ENCODE data around the gene HELZ. TPM values are rescaled to one million over a fixed set of nuclear protein-coding genes. Genes with fewer than 3 reads are reported as not detected.
"Not testable (repeated sequence)": the region's sequence is repeated elsewhere in the genome, so short reads cannot be mapped to it uniquely, and the experiment has no call there.

The HELZ gene
- total RNA-seq, 4 donors from 2014 or later, result 24.4 to 42.4 (median 26.3) TPM

GRCh38 chr17:67260170-67260987 lies 15.4 kb upstream of the HELZ start:
- intact Hi-C loops (cut with DNase I; ENCODE audit: low total_unique reads), result no loop called here
- TF ChIP-seq CTCF (IDR thresholded peaks at IDR 0.05) (no peak), POLR2A (IDR thresholded peaks at IDR 0.05) (no peak)
- peak in 1 of 2 donors; percentile 74 for DNase-seq (ENCODE audit: low spot score in 2 of 2)
- no peak overlapping the region for H3K4me3 ChIP-seq (ENCODE audit: low read depth, poor library complexity, severe bottlenecking)
- 48 to 54% methylated on average over 14 of the region's 14 CpGs for whole genome bisulfite sequencing, 2 donors

GRCh38 chr17:67258821-67259468 lies 13.9 kb upstream of the HELZ start:
- H3K4me3 ChIP-seq (ENCODE audit: low read depth, poor library complexity, severe bottlenecking), result no peak overlapping the region
- intact Hi-C loops (cut with DNase I; ENCODE audit: low total_unique reads), result no loop called here
- WGBS, 2 donors, result 85 to 88% methylated on average over 11 of the region's 11 CpGs
- TF ChIP-seq POLR2A (IDR thresholded peaks at IDR 0.05) (no peak), CTCF (IDR thresholded peaks at IDR 0.05) (no peak)
- no peak for DNase-seq (ENCODE audit: low spot score in 2 of 2)

- 91 to 98% methylated on average over 5 of the region's 5 CpGs for WGBS, 2 donors
- intact Hi-C loops (cut with DNase I; ENCODE audit: low total_unique reads), result no loop called here
- TF ChIP-seq CTCF (IDR thresholded peaks at IDR 0.05), result no peak
- no peak for TF ChIP-seq POLR2A (IDR thresholded peaks at IDR 0.05)
- H3K4me3 ChIP-seq (ENCODE audit: low read depth, poor library complexity, severe bottlenecking), result no peak overlapping the region
- no peak for DNase-seq (ENCODE audit: low spot score in 2 of 2)
These were observed 11.2 kb upstream of the HELZ start for GRCh38 chr17:67256075-67256732.

- no peak for DNase-seq (ENCODE audit: low spot score in 2 of 2)
- no peak overlapping the region for H3K4me3 ChIP-seq (ENCODE audit: low read depth, poor library complexity, severe bottlenecking)
- no peak for TF ChIP-seq POLR2A (IDR thresholded peaks at IDR 0.05)
- no peak for TF ChIP-seq CTCF (IDR thresholded peaks at IDR 0.05)
- intact Hi-C loops (cut with DNase I; ENCODE audit: low total_unique reads), result no loop called here
- WGBS, 2 donors, result 51 to 52% methylated on average over 2 of the region's 2 CpGs
These were observed 8.4 kb upstream of the HELZ start for GRCh38 chr17:67253384-67253783.

GRCh38 chr17:67251586-67251985 lies 6.6 kb upstream of the HELZ start:
- 87% methylated on average over 4 of the region's 4 CpGs for WGBS, 2 donors
- DNase-seq (ENCODE audit: low spot score in 2 of 2); intact Hi-C loops (cut with DNase I; ENCODE audit: low total_unique reads); H3K4me3 ChIP-seq (ENCODE audit: low read depth, poor library complexity, severe bottlenecking): not testable (repeated sequence)

- intact Hi-C loops (cut with DNase I; ENCODE audit: low total_unique reads), result no loop called here
- no peak for TF ChIP-seq CTCF (IDR thresholded peaks at IDR 0.05)
- no peak for TF ChIP-seq POLR2A (IDR thresholded peaks at IDR 0.05)
- 74 to 77% methylated on average over 6 of the region's 6 CpGs for WGBS, 2 donors
- DNase-seq (ENCODE audit: low spot score in 2 of 2), result no peak
- no peak overlapping the region for H3K4me3 ChIP-seq (ENCODE audit: low read depth, poor library complexity, severe bottlenecking)
These were observed 3.3 kb upstream of the HELZ start for GRCh38 chr17:67248291-67248690.

Data from lower leg skin (tissue), 4 donors.